ENCODE results near the gene LAPTM5. TPM values are rescaled to one million over a fixed set of nuclear protein-coding genes. Genes with fewer than 3 reads are reported as not detected.
A peak's percentile ranks its signal among the peaks of the same experiment; 100 is the strongest.
"Not testable (repeated sequence)": the region's sequence is repeated elsewhere in the genome, so short reads cannot be mapped to it uniquely, and the experiment has no call there.

Gene LAPTM5
- total RNA-seq, 2 donors from 2014 or later = 563 to 601 TPM

DNA sequence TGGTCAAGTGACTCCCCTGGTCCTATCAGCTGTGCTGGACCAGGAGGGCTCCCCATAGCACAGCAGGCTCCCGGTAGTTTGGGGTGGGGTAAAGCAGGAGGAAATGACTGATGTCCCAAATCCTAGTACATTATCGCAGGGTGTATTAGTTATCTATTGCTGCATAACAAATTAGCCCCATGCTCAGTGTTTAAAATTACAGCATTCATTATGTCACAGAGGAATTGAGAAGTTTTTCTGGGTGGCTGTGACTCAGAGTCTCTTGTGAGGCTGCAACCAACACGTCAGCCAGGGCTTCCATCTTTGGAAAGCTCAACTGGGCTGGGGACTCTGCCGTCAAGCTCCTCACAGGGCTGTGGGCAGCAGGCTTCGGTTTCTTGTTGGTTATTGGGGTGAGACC is 34.3 kb upstream of the LAPTM5 start:
- H3K27me3 Mint-ChIP-seq = peaks cover 20% of the 10 kb centered on the region

GRCh38 chr1:30790850-30791778 is 33.5 kb upstream of the LAPTM5 start:
- H3K9me3 ChIP-seq (ENCODE audit: control insufficient read depth, low read length, poor library complexity, severe bottlenecking) = no peaks in the 10 kb centered on the region
- Mint-ChIP-seq H3K4me1 (peaks cover 15% of the 10 kb centered on the region), H3K27me3 (peaks cover 20% of the 10 kb centered on the region), H3K4me3 (no peak overlapping the region), H3K36me3 (ENCODE audit: low read depth) (peaks cover 4% of the 10 kb centered on the region), H3K27ac (peak overlapping the region; percentile 9)
- no peak for DNase-seq
- ATAC-seq = peak; percentile 94

More for the DNA sequence above, 34.3 kb upstream of the LAPTM5 start:
- DNase-seq (no peak), ATAC-seq (no peak)
- no peaks in the 10 kb centered on the region for H3K9me3 ChIP-seq (ENCODE audit: control insufficient read depth, low read length, poor library complexity, severe bottlenecking)
- H3K4me3 Mint-ChIP-seq = no peak overlapping the region
- H3K4me1 Mint-ChIP-seq = peaks cover 15% of the 10 kb centered on the region
- H3K27ac Mint-ChIP-seq = no peak overlapping the region
- peaks cover 4% of the 10 kb centered on the region for H3K36me3 Mint-ChIP-seq (ENCODE audit: low read depth)

GRCh38 chr1:30790256-30790525 is 32.6 kb upstream of the LAPTM5 start:
- Mint-ChIP-seq H3K27me3 (peaks cover 20% of the 10 kb centered on the region), H3K27ac (peak overlapping the region; percentile 57), H3K4me1 (peaks cover 15% of the 10 kb centered on the region)
- not testable (repeated sequence) for H3K4me3 Mint-ChIP-seq; H3K36me3 Mint-ChIP-seq (ENCODE audit: low read depth); DNase-seq; ATAC-seq; H3K9me3 ChIP-seq (ENCODE audit: control insufficient read depth, low read length, poor library complexity, severe bottlenecking)

- no peaks in the 10 kb centered on the region for H3K9me3 ChIP-seq (ENCODE audit: control insufficient read depth, low read length, poor library complexity, severe bottlenecking)
- DNase-seq = no peak
- H3K36me3 Mint-ChIP-seq (ENCODE audit: low read depth) = peaks cover 4% of the 10 kb centered on the region
- peak overlapping the region; percentile 57 for H3K27ac Mint-ChIP-seq
- peaks cover 20% of the 10 kb centered on the region for H3K27me3 Mint-ChIP-seq
- ATAC-seq = no peak
- H3K4me3 Mint-ChIP-seq = no peak overlapping the region
- peaks cover 15% of the 10 kb centered on the region for H3K4me1 Mint-ChIP-seq
Observed at GRCh38 chr1:30789388-30790255, 32.0 kb upstream of the LAPTM5 start.

- H3K9me3 ChIP-seq (ENCODE audit: control insufficient read depth, low read length, poor library complexity, severe bottlenecking) = no peaks in the 10 kb centered on the region
- H3K36me3 Mint-ChIP-seq (ENCODE audit: low read depth) = peaks cover 4% of the 10 kb centered on the region
- DNase-seq = no peak
- peak overlapping the region; percentile 68 for H3K27ac Mint-ChIP-seq
- H3K27me3 Mint-ChIP-seq = peaks cover 20% of the 10 kb centered on the region
- no peak for ATAC-seq
- no peak overlapping the region for H3K4me3 Mint-ChIP-seq
- peaks cover 15% of the 10 kb centered on the region for H3K4me1 Mint-ChIP-seq
Observed at GRCh38 chr1:30788580-30789387, 31.2 kb upstream of the LAPTM5 start.

GRCh38 chr1:30787856-30788495 is 30.4 kb upstream of the LAPTM5 start:
- Mint-ChIP-seq H3K4me1 (peaks cover 15% of the 10 kb centered on the region), H3K4me3 (no peak overlapping the region), H3K27me3 (peaks cover 16% of the 10 kb centered on the region), H3K36me3 (ENCODE audit: low read depth) (peaks cover 4% of the 10 kb centered on the region), H3K27ac (peak overlapping the region; percentile 68)
- H3K9me3 ChIP-seq (ENCODE audit: control insufficient read depth, low read length, poor library complexity, severe bottlenecking) = no peaks in the 10 kb centered on the region
- ATAC-seq = no peak
- DNase-seq = no peak

DNA sequence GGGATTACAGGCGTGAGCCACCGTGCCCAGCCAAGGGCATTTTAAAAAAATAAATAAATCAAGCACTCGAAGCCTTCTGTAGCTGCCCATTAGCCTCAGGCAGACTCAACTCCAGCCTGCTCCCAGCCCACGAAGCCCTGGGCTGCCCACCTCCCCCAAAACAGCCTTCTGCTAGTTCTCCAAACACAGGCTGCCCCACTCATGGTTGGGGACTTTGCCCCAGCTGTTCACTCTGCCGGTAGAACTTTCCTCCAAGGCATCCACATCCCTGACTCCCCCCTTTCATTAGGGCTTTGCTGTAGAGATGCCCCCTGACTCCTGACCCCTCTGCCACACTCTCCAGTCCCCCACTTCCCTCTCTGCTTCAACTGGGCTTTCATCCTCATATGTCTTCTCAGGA is 29.7 kb upstream of the LAPTM5 start:
- peaks cover 19% of the 10 kb centered on the region for H3K4me1 Mint-ChIP-seq
- DNase-seq (no peak), ATAC-seq (no peak)
- peaks cover 4% of the 10 kb centered on the region for H3K36me3 Mint-ChIP-seq (ENCODE audit: low read depth)
- peaks cover 13% of the 10 kb centered on the region for H3K27me3 Mint-ChIP-seq
- H3K4me3 Mint-ChIP-seq = no peak overlapping the region
- H3K9me3 ChIP-seq (ENCODE audit: control insufficient read depth, low read length, poor library complexity, severe bottlenecking) = no peaks in the 10 kb centered on the region
- no peak overlapping the region for H3K27ac Mint-ChIP-seq

DNA sequence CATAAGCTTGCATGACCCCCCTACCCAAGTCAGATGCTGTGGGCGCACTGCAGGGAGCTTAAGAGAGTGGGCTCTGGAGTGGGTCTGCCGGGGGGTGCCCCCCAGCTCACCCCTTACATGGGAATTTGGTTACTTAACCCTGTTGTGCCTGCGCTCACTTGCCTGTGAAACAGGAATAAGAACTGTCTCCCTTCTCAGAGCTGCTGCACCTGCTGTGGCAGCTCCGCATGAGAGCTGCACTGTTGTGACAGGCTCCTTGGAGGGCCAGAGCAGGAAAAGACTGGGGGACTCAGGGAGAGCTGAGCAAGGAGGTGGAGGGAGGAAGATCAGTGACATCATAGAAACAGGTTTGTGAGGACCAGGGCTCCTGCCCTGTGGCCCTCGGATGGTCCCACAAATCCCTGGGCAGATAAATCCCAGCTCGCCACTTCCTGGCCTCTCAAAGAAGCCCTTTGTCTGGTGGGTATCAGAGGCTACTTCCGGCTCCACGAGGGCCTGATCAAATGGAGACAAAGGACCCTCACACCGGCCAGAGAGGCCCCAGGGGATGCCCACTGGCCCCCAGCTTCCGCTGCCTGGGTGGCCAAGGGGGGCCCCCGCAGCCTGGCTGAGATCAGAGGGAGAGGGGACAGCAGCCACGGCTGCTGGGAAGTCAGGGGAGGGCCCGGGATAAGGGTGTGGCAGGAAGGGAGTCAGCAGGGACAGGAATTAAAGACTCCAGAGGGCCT is 28.9 kb upstream of the LAPTM5 start:
- ATAC-seq = no peak
- H3K27ac Mint-ChIP-seq = no peak overlapping the region
- peaks cover 4% of the 10 kb centered on the region for H3K36me3 Mint-ChIP-seq (ENCODE audit: low read depth)
- H3K27me3 Mint-ChIP-seq = peaks cover 13% of the 10 kb centered on the region
- DNase-seq = no peak
- peaks cover 16% of the 10 kb centered on the region for H3K4me1 Mint-ChIP-seq
- H3K4me3 Mint-ChIP-seq = no peak overlapping the region
- H3K9me3 ChIP-seq (ENCODE audit: control insufficient read depth, low read length, poor library complexity, severe bottlenecking) = no peaks in the 10 kb centered on the region

- peaks cover 4% of the 10 kb centered on the region for H3K36me3 Mint-ChIP-seq (ENCODE audit: low read depth)
- DNase-seq (no peak), ATAC-seq (no peak)
- no peak overlapping the region for H3K27ac Mint-ChIP-seq
- H3K9me3 ChIP-seq (ENCODE audit: control insufficient read depth, low read length, poor library complexity, severe bottlenecking) = no peaks in the 10 kb centered on the region
- H3K4me1 Mint-ChIP-seq = peaks cover 9% of the 10 kb centered on the region
- peaks cover 13% of the 10 kb centered on the region for H3K27me3 Mint-ChIP-seq
- no peak overlapping the region for H3K4me3 Mint-ChIP-seq
Observed at GRCh38 chr1:30785714-30786113, 28.1 kb upstream of the LAPTM5 start.

- Mint-ChIP-seq H3K4me1 (peaks cover 9% of the 10 kb centered on the region), H3K36me3 (ENCODE audit: low read depth) (peaks cover 4% of the 10 kb centered on the region), H3K4me3 (no peak overlapping the region), H3K27ac (no peak overlapping the region), H3K27me3 (peaks cover 13% of the 10 kb centered on the region)
- DNase-seq (no peak), ATAC-seq (no peak)
- no peaks in the 10 kb centered on the region for H3K9me3 ChIP-seq (ENCODE audit: control insufficient read depth, low read length, poor library complexity, severe bottlenecking)
Observed at GRCh38 chr1:30785181-30785580, 27.6 kb upstream of the LAPTM5 start.

GRCh38 chr1:30783256-30783915 is 25.8 kb upstream of the LAPTM5 start:
- Mint-ChIP-seq H3K36me3 (ENCODE audit: low read depth) (peaks cover 1% of the 10 kb centered on the region), H3K27me3 (peaks cover 10% of the 10 kb centered on the region), H3K4me3 (no peak overlapping the region), H3K27ac (peak overlapping the region; percentile 74), H3K4me1 (peaks cover 20% of the 10 kb centered on the region)
- ATAC-seq (no peak), DNase-seq (no peak)
- H3K9me3 ChIP-seq (ENCODE audit: control insufficient read depth, low read length, poor library complexity, severe bottlenecking) = no peaks in the 10 kb centered on the region

All from T-helper 17 cell (primary cell).